Lung (tissue), 12 donors: Measurements from ENCODE around the gene MAN2B2. TPM values are rescaled to one million over a fixed set of nuclear protein-coding genes. Genes with fewer than 3 reads are reported as not detected.

Experiments used
- ATAC-seq: fragments of 200-7000 bp; cut with Tn5 transposase; one replicate; pipeline ENCODE4 v1.9.1; 2020; ENCODE audit warnings: moderate number of reproducible peaks; ENCODE audit not compliant: insufficient read depth, low FRiP score
- DNase-seq, 3 donors: peaks; one replicate each; pipeline ENCODE4 v3.0.0-alpha.2; 2013 to 2017
- H3K27ac ChIP-seq, 2 donors: one replicate each; pipeline ENCODE4 v1.5.1; 2013; ENCODE audit warnings: mild to moderate bottlenecking in 2 of 2, moderate library complexity in 2 of 2, control low read depth in 1 of 2, inconsistent platforms in 1 of 2, low read depth in 1 of 2, low read length in 1 of 2
- H3K27me3 ChIP-seq, 3 donors: one replicate each; pipeline ENCODE4 v1.5.1; 2013; ENCODE audit warnings: low read length in 2 of 3; ENCODE audit not compliant: control insufficient read depth in 3 of 3, insufficient read depth in 3 of 3
- H3K36me3 ChIP-seq, 4 donors: one replicate each; pipeline ENCODE4 v1.5.1; 2013; ENCODE audit warnings: low read length in 4 of 4, mild to moderate bottlenecking in 1 of 4, moderate library complexity in 1 of 4; ENCODE audit not compliant: control insufficient read depth in 4 of 4, insufficient read depth in 4 of 4
- H3K4me1 ChIP-seq, 5 donors: one replicate each; pipeline ENCODE4 v1.5.1; 2013; ENCODE audit warnings: low read length in 5 of 5, mild to moderate bottlenecking in 2 of 5, moderate library complexity in 1 of 5; ENCODE audit not compliant: control insufficient read depth in 5 of 5, insufficient read depth in 5 of 5
- H3K4me3 ChIP-seq: one replicate; pipeline ENCODE4 v1.5.1; 2013; ENCODE audit warnings: mild to moderate bottlenecking, control low read depth, moderate library complexity
- H3K9ac ChIP-seq, 2 donors: one replicate each; pipeline ENCODE4 v1.5.1; 2013; ENCODE audit warnings: low read length in 2 of 2, control low read depth in 1 of 2; ENCODE audit not compliant: insufficient read depth in 1 of 2
- H3K9me3 ChIP-seq, 4 donors: one replicate each; pipeline ENCODE4 v1.5.1; 2013; ENCODE audit warnings: low read length in 3 of 4, mild to moderate bottlenecking in 1 of 4, moderate library complexity in 1 of 4; ENCODE audit not compliant: control insufficient read depth in 4 of 4, insufficient read depth in 3 of 4
- CTCF ChIP-seq: IDR thresholded peaks from 2 replicates; pipeline ENCODE4 v1.5.1; 2012; ENCODE audit warnings: mild to moderate bottlenecking; ENCODE audit errors: control extremely low read depth, extremely low read depth
- WGBS, 2 donors: extraction: QIAGEN DNeasy Blood & Tissue Kit; methylation state at CpG; one replicate each; pipeline ENCODE4 v1.1.7; 2013; 5-methylcytosine and 5-hydroxymethylcytosine counted together
- polyA plus RNA-seq, 2 donors: library from polyadenylated mRNA; stranded (reverse); fragments of 200-250 nt; gene quantifications; one replicate each; pipeline ENCODE4 v1.2.1, GENCODE V29; 2013
- total RNA-seq, 2 donors: library from RNA; depleted of rRNA in 1 of 2; stranded (reverse); fragments of >200 nt in 1 of 2; gene quantifications; one replicate each; pipeline ENCODE4 v1.2.1, GENCODE V29; 2014 to 2021
- donor health status: control.
- donor health status: control.
- donor health status: Bipolar disorder and iron deficiency.
- donor health status: healthy.
- donor health status: DM: yes; HTN: yes; CAD: no.

MAN2B2 gene
- total and polyA plus RNA-seq, 4 donors, result 6.5 to 36.1 (median 16.5) TPM

GRCh38 chr4:6613676-6614651 is 39.0 kb downstream of the MAN2B2 start:
- H3K27ac ChIP-seq, result no peak overlapping the region
- H3K9ac ChIP-seq, result no peak overlapping the region
- H3K4me1 ChIP-seq, result peaks cover 0 to 2% (median 0%) of the 10 kb centered on the region in 5 donors
- H3K36me3 ChIP-seq, result peaks cover 0 to 63% (median 24%) of the 10 kb centered on the region in 4 donors
- H3K27me3 ChIP-seq, result no peaks in the 10 kb centered on the region
- DNase-seq (no peak), ATAC-seq (no peak)
- no peaks in the 10 kb centered on the region for H3K9me3 ChIP-seq
- WGBS, 2 donors, result 83 to 85% methylated on average over 17 of the region's 17 CpGs
- no peak overlapping the region for H3K4me3 ChIP-seq
- TF ChIP-seq CTCF, result no peak

GRCh38 chr4:6614701-6615230 is 39.8 kb downstream of the MAN2B2 start:
- Histone ChIP-seq H3K4me1 (peaks cover 0 to 2% (median 0%) of the 10 kb centered on the region in 5 donors), H3K27me3 (no peaks in the 10 kb centered on the region), H3K4me3 (no peak overlapping the region), H3K36me3 (peaks cover 0 to 63% (median 24%) of the 10 kb centered on the region in 4 donors), H3K9ac (no peak overlapping the region), H3K9me3 (no peaks in the 10 kb centered on the region), H3K27ac (no peak overlapping the region)
- no peak for TF ChIP-seq CTCF
- ATAC-seq (no peak), DNase-seq (no peak)
- 92 to 95% methylated on average over 11 of the region's 11 CpGs for whole genome bisulfite sequencing, 2 donors

- no peaks in the 10 kb centered on the region for H3K9me3 ChIP-seq
- no peak overlapping the region for H3K4me3 ChIP-seq
- DNase-seq (no peak), ATAC-seq (no peak)
- H3K27me3 ChIP-seq, result no peaks in the 10 kb centered on the region
- no peak for TF ChIP-seq CTCF
- H3K9ac ChIP-seq, result no peak overlapping the region
- H3K27ac ChIP-seq, result no peak overlapping the region
- peaks cover 0 to 2% (median 0%) of the 10 kb centered on the region in 5 donors for H3K4me1 ChIP-seq
- WGBS, 2 donors, result 97 to 98% methylated on average over 18 of the region's 18 CpGs
- H3K36me3 ChIP-seq, result peaks cover 0 to 60% (median 21%) of the 10 kb centered on the region in 4 donors
Measured at GRCh38 chr4:6616087-6616995, 41.4 kb downstream of the MAN2B2 start.
